Measurements from ENCODE around the gene PTPRN. TPM values are rescaled to one million over a fixed set of nuclear protein-coding genes. Genes with fewer than 3 reads are reported as not detected.

The PTPRN gene
- total and polyA plus RNA-seq, 8 donors: 0.17 to 1.4 (median 0.79) TPM; not detected in 1

- Histone ChIP-seq H3K27me3 (peaks cover 16 to 75% of the 10 kb centered on the region in 2 donors), H3K27ac (no peak overlapping the region), H3K36me3 (no peaks in the 10 kb centered on the region), H3K4me1 (peaks cover 0 to 7% of the 10 kb centered on the region in 2 donors), H3K4me3 (no peak overlapping the region), H3K9me3 (no peaks in the 10 kb centered on the region)
- no peak for DNase-seq
- ATAC-seq: no peak
- no peak for TF ChIP-seq CTCF (IDR thresholded peaks at IDR 0.05)
- intact Hi-C loops (cut with DNase I): no loop called here
Observed at GRCh38 chr2:219353129-219353528, 43.9 kb upstream of the PTPRN start.

- ATAC-seq (peak; percentile 81), DNase-seq (peak in 1 of 4 donors; percentile 38)
- Histone ChIP-seq H3K27me3 (peaks cover 10 to 69% of the 10 kb centered on the region in 2 donors), H3K27ac (no peak overlapping the region), H3K4me1 (peaks cover 0 to under 1% of the 10 kb centered on the region in 2 donors), H3K36me3 (no peaks in the 10 kb centered on the region), H3K9me3 (no peaks in the 10 kb centered on the region), H3K4me3 (no peak overlapping the region)
- peak; percentile 34 to 64 for TF ChIP-seq CTCF (IDR thresholded peaks at IDR 0.05)
- intact Hi-C loops (cut with DNase I): no loop called here
Observed at GRCh38 chr2:219352448-219353023, 43.3 kb upstream of the PTPRN start.

- ATAC-seq: no peak
Observed at GRCh38 chr2:219350710-219351221, 41.6 kb upstream of the PTPRN start.

GRCh38 chr2:219350215-219350614, 41.0 kb upstream of the PTPRN start:
- Histone ChIP-seq H3K4me1 (peaks cover 0 to under 1% of the 10 kb centered on the region in 2 donors), H3K27ac (no peak overlapping the region), H3K27me3 (peaks cover 0 to 48% of the 10 kb centered on the region in 2 donors), H3K36me3 (no peaks in the 10 kb centered on the region), H3K9me3 (no peaks in the 10 kb centered on the region), H3K4me3 (no peak overlapping the region)
- ATAC-seq (no peak), DNase-seq (no peak)
- TF ChIP-seq CTCF (IDR thresholded peaks at IDR 0.05): no peak
- intact Hi-C loops (cut with DNase I): no loop called here

More at GRCh38 chr2:219350710-219351221, 41.6 kb upstream of the PTPRN start:
- H3K4me1 ChIP-seq: no peaks in the 10 kb centered on the region
- H3K9me3 ChIP-seq: no peaks in the 10 kb centered on the region
- no peak for DNase-seq
- H3K27me3 ChIP-seq: peaks cover 0 to 53% of the 10 kb centered on the region in 2 donors
- TF ChIP-seq CTCF (IDR thresholded peaks at IDR 0.05): no peak
- H3K36me3 ChIP-seq: no peaks in the 10 kb centered on the region
- intact Hi-C loops (cut with DNase I): no loop called here
- H3K4me3 ChIP-seq: no peak overlapping the region
- H3K27ac ChIP-seq: no peak overlapping the region

GRCh38 chr2:219344751-219345430, 35.7 kb upstream of the PTPRN start:
- ATAC-seq: peak; percentile 30

More at GRCh38 chr2:219344751-219345430, 35.7 kb upstream of the PTPRN start:
- H3K27me3 ChIP-seq: peaks cover 0 to 19% of the 10 kb centered on the region in 2 donors
- peak in 3 of 4 donors; percentile 64 to 83 (median 67) for DNase-seq
- no peaks in the 10 kb centered on the region for H3K36me3 ChIP-seq
- H3K9me3 ChIP-seq: no peaks in the 10 kb centered on the region
- no peak overlapping the region for H3K27ac ChIP-seq
- no peak for TF ChIP-seq CTCF (IDR thresholded peaks at IDR 0.05)
- peaks cover 0 to 12% of the 10 kb centered on the region in 2 donors for H3K4me1 ChIP-seq
- no peak overlapping the region for H3K4me3 ChIP-seq
- intact Hi-C loops (cut with DNase I): no loop called here

Data from left lung (tissue), 10 donors.